GM12878 (cell line): Measurements from ENCODE around the gene CINP. TPM values are rescaled to one million over a fixed set of nuclear protein-coding genes. Genes with fewer than 3 reads are reported as not detected.

Source experiments
- ATAC-seq: fragments of 200-7000 bp; cut with Tn5 transposase; 3 replicates; pipeline ENCODE4 v1.9.1; 2020; ENCODE audit warnings: mild to moderate bottlenecking, moderate library complexity
- BruUV-seq: library from RNA; stranded (reverse); fragments of 400-500 nt; replicated peaks from 2 replicates; lab custom pipeline; 2021; lab: Mats Ljungman, UMichigan
- CTCF ChIA-PET: fragments of 300-600 bp; sonication (Branson Sonifier 250); formaldehyde crosslinking; extraction: SDS; loops from one replicate; lab custom pipeline; 2021; ENCODE audit warnings: inconsistent platforms; lab: Yijun Ruan, JAX
- POLR2A ChIA-PET: fragments of 350-600 bp; formaldehyde crosslinking; extraction: SDS; loops from one replicate; lab custom pipeline; 2021; ENCODE audit warnings: inconsistent platforms; lab: Charles Lee
- RAD21 ChIA-PET: fragments of 300-600 bp; sonication (Branson Sonifier 250); formaldehyde crosslinking; loops from one replicate; lab custom pipeline; 2023; ENCODE audit warnings: antibody characterized with exemption; ENCODE audit not compliant: unreplicated experiment; lab: Charles Lee
- SMC1A ChIA-PET: fragments of 300-600 bp; sonication (Branson Sonifier 250); formaldehyde crosslinking; loops from one replicate; lab custom pipeline; 2023; ENCODE audit not compliant: unreplicated experiment, uncharacterized antibody; lab: Charles Lee
- DNase-seq: peaks from one replicate; pipeline ENCODE4 v3.0.0-alpha.2; 2011; ENCODE audit warnings: low read depth, low spot score
- FAIRE-seq: peaks from 3 replicates; lab custom pipeline; 2011; peaks lifted over from hg19 to GRCh38; lab: Jason Lieb, UNC
- H2AFZ ChIP-seq: 2 replicates; pipeline ENCODE4 v1.6.0; 2011; ENCODE audit warnings: low read depth, low read length, control low read depth; ENCODE audit not compliant: control insufficient read depth
- H3K27ac ChIP-seq: 2 replicates; pipeline ENCODE4 v1.5.1; 2011; ENCODE audit warnings: control low read depth; ENCODE audit not compliant: control insufficient read depth, insufficient read depth
- H3K27me3 ChIP-seq, 2 experiments: replicated peaks in 1 of 2; 2 replicates each; pipeline versions ENCODE4 v1.6.0 to v1.6.1; 2011; ENCODE audit warnings: low read length in 1 of 2; ENCODE audit not compliant: control insufficient read depth in 2 of 2, insufficient read depth in 2 of 2
- H3K36me3 ChIP-seq, 2 experiments: 2 replicates each; pipeline ENCODE4 v1.5.1; 2011; ENCODE audit warnings: low read length in 1 of 2; ENCODE audit not compliant: control insufficient read depth in 2 of 2, insufficient read depth in 2 of 2
- H3K4me1 ChIP-seq: 2 replicates; pipeline ENCODE4 v1.6.1; 2011; ENCODE audit warnings: mild to moderate bottlenecking, low read length, moderate library complexity, mixed read lengths; ENCODE audit not compliant: control insufficient read depth, insufficient read depth
- H3K4me2 ChIP-seq: 2 replicates; pipeline ENCODE4 v1.6.0; 2011; ENCODE audit warnings: control low read depth; ENCODE audit not compliant: control insufficient read depth, insufficient read depth
- H3K4me3 ChIP-seq: fragments of 200-600 bp; sonication (generic); 2 replicates; pipeline ENCODE4 v1.5.1; 2016
- H3K79me2 ChIP-seq: 2 replicates; pipeline ENCODE4 v1.6.0; 2011; ENCODE audit warnings: low read length; ENCODE audit not compliant: control insufficient read depth, insufficient read depth
- H3K9ac ChIP-seq: 2 replicates; pipeline ENCODE4 v1.8.0; 2011; ENCODE audit warnings: low read length, control low read depth, mixed read lengths; ENCODE audit not compliant: control insufficient read depth, insufficient read depth
- H3K9me3 ChIP-seq: replicated peaks from 3 replicates; pipeline ENCODE4 v1.5.1; 2011; ENCODE audit warnings: mild to moderate bottlenecking, low read length; ENCODE audit not compliant: control insufficient read depth, insufficient read depth
- H4K20me1 ChIP-seq: 2 replicates; pipeline ENCODE4 v1.6.0; 2011; ENCODE audit not compliant: control insufficient read depth, insufficient read depth
- ASH2L ChIP-seq: fragments of 300-600, 200-600 bp; sonication (generic); IDR thresholded peaks from 2 replicates; pipeline ENCODE4 v1.6.1; 2017; ENCODE audit warnings: low read depth, mild to moderate bottlenecking, borderline replicate concordance
- BRCA1 ChIP-seq: IDR thresholded peaks from 2 replicates; pipeline ENCODE4 v1.6.1; 2011; ENCODE audit warnings: low read depth, low read length, improper control_type of control experiment
- FOXM1 ChIP-seq: IDR thresholded peaks from 2 replicates; pipeline ENCODE4 v1.6.1; 2012; ENCODE audit warnings: low read depth, mild to moderate bottlenecking, inconsistent platforms, low read length, moderate library complexity
- POLR2A ChIP-seq: IDR thresholded peaks from 2 replicates; pipeline ENCODE4 v1.6.1; 2011; ENCODE audit warnings: low read depth, mild to moderate bottlenecking, low read length
- YY1 ChIP-seq: IDR thresholded peaks from 2 replicates; pipeline ENCODE4 v1.6.1; 2011; ENCODE audit warnings: low read depth, mild to moderate bottlenecking, low read length
- WGBS: methylation state at CpG from one replicate; pipeline ENCODE4 v1.1.6; 2016; ENCODE audit warnings: low lambda C conversion rate; ENCODE audit not compliant: insufficient replicate concordance, insufficient coverage; ENCODE audit errors: missing lambda C conversion rate; 5-methylcytosine and 5-hydroxymethylcytosine counted together
- in situ Hi-C: fragments of 300-500 bp; cut with MboI; formaldehyde crosslinking; loops from 9 replicates; pipeline ENCODE4 v1.14.3; 2018; ENCODE audit warnings: mixed read lengths
- intact Hi-C: fragments of 100-400 bp; cut with micrococcal nuclease; formaldehyde crosslinking; loops from one replicate; pipeline ENCODE4 v1.14.2; 2022; ENCODE audit not compliant: unreplicated experiment
- polyA plus RNA-seq, 11 experiments: library from polyadenylated mRNA; depleted of rRNA in 4 of 11; unstranded in 6 of 11; stranded (reverse) in 5 of 11; fragments of >200 nt; fragmentation: Nextera tagmentation in 4 of 11; fragmentation: Illumina TruSeq in 1 of 11; extraction: Ambion mirVana in 4 of 11; extraction: Trizol in 1 of 11; gene quantifications; 1 replicate in 1 of 11; 2 replicates in 10 of 11; pipeline versions ENCODE4 v1.2.1 to v1.2.3, GENCODE V29; 2011 to 2016; ENCODE audit warnings: inconsistent platforms in 2 of 11, missing spikeins in 2 of 11, low read depth in 1 of 11
- total RNA-seq, 4 experiments: library from RNA; depleted of rRNA in 3 of 4; stranded (reverse); fragments of >200 nt in 3 of 4; fragmentation: Illumina TruSeq in 1 of 4; extraction: Trizol in 1 of 4; gene quantifications; 2 replicates each; pipeline versions ENCODE4 v1.2.1 to v1.2.3, GENCODE V29; 2013 to 2021
- TF ChIP-seq, protein P1 (sequence below): fragments of 450-650 bp; IDR thresholded peaks from 2 replicates; pipeline ENCODE4 v1.6.1; 2017; ENCODE audit warnings: low read depth, mild to moderate bottlenecking, moderate library complexity
- TF ChIP-seq, protein P2 (sequence below): IDR thresholded peaks from 2 replicates; pipeline ENCODE4 v1.6.1; 2012; ENCODE audit warnings: improper control_type of control experiment, low read depth, low read length; ENCODE audit not compliant: insufficient replicate concordance

CINP gene
- total and polyA plus RNA-seq, 10 of the 15 experiments (the other 5 are each of a cell fraction or from before 2014, with no cell fraction given), result 45.4 to 73.3 (median 52.9) TPM

DNA sequence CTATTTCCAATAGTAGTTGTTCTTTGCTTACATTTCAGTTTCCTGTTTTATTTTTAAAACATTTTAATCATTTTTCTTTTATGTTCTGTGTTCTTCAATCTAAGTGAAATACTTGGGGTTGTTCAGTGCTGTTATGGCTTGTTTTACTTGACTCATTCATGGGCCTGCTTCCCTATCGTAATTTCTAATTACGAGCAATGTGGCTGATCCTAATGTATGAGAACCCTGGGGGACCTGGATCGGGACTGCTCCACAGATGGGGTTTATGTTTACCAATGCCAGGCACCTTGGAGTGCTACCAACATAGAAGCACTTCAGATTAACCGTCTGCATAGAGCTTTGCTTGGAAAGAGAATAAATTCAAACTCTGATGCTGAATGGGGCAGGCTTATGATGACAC lies 29.8 kb upstream of the CINP start:
- DNase-seq (no peak), FAIRE-seq (no peak), ATAC-seq (no peak)
- no peaks in the 10 kb centered on the region for H3K4me1 ChIP-seq
- no TSS peak for BruUV-seq
- CTCF ChIA-PET, result interaction anchor here (1.2 kb wide), 1 partner anchor 56 kb away, joined by 3 read pairs; no protein-coding TSS in a partner anchor
- RAD21 ChIA-PET, result no interaction called here
- intact Hi-C loops (no loop called here), in situ Hi-C loops (no loop called here)
- no peak overlapping the region for H3K4me3 ChIP-seq
- no peaks in the 10 kb centered on the region for H4K20me1 ChIP-seq
- no peak overlapping the region for H3K9ac ChIP-seq
- H3K27ac ChIP-seq, result no peak overlapping the region
- POLR2A ChIA-PET, result no interaction called here
- SMC1A ChIA-PET, result interaction anchor here (1.0 kb wide), 1 partner anchor 9 kb away, joined by 3 read pairs; no protein-coding TSS in a partner anchor
- H3K79me2 ChIP-seq, result no peaks in the 10 kb centered on the region
- no peaks in the 10 kb centered on the region for H3K27me3 ChIP-seq
- no peaks in the 10 kb centered on the region for H3K36me3 ChIP-seq
- no peaks in the 10 kb centered on the region; the same call in 2 of the 3 replicates for H3K9me3 ChIP-seq
- no peak overlapping the region for H3K4me2 ChIP-seq
- no peak overlapping the region for H2AFZ ChIP-seq
- WGBS, result 94% methylated on average over 4 of the region's 4 CpGs
- TF ChIP-seq, protein P1, sequence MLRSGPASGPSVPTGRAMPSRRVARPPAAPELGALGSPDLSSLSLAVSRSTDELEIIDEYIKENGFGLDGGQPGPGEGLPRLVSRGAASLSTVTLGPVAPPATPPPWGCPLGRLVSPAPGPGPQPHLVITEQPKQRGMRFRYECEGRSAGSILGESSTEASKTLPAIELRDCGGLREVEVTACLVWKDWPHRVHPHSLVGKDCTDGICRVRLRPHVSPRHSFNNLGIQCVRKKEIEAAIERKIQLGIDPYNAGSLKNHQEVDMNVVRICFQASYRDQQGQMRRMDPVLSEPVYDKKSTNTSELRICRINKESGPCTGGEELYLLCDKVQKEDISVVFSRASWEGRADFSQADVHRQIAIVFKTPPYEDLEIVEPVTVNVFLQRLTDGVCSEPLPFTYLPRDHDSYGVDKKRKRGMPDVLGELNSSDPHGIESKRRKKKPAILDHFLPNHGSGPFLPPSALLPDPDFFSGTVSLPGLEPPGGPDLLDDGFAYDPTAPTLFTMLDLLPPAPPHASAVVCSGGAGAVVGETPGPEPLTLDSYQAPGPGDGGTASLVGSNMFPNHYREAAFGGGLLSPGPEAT, result no peak
- TF ChIP-seq FOXM1, result no peak
- no peak for TF ChIP-seq BRCA1

DNA sequence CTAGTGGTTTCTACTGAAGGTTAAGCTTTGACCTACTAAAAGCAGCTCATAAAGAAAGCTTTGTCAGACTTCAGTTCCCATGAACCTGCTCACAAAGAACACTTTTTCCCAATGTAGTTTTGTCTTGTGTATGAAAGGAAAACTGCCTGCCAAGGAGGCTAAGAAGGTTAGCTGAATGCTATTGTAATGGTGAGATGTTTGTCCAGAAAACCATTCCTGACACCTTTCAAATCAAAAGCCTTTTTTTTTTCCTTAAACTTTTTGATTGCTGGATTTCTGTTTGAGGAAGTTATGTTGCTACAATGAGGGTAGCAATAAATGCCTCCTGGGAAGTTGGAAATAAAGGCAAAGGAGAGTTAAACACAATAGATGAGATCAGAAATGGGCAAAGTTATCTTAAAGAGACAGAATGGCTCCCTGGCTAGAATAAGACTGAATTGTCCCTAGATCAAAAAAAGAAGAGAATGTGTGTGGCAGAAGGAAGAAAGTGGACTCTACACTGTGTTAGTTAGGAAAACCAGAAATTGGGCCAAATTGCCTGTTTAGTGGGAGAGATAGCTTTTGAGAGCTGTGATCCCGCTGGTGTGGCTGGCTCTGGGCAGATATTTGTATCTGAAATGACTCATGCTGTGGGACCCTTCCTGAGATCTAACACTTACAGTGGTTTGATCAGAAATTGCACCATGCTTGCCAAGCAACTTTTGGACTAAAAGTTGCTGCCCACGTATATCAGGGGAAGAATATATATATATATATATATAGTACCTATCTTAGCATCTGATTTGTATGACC lies 27.6 kb upstream of the CINP start:
- FAIRE-seq (no peak), DNase-seq (no peak), ATAC-seq (no peak)
- H3K36me3 ChIP-seq, result no peaks in the 10 kb centered on the region; a peak in 1 of 4 replicates
- intact Hi-C loops, result no loop called here
- H3K79me2 ChIP-seq, result no peaks in the 10 kb centered on the region
- H3K9me3 ChIP-seq, result no peaks in the 10 kb centered on the region
- BruUV-seq, result no TSS peak
- CTCF ChIA-PET, result no interaction called here
- 94% methylated on average over 2 of the region's 2 CpGs for WGBS
- H3K27ac ChIP-seq, result no peak overlapping the region
- H3K4me3 ChIP-seq, result no peak overlapping the region
- H3K27me3 ChIP-seq, result no peaks in the 10 kb centered on the region
- POLR2A ChIA-PET, result no interaction called here
- SMC1A ChIA-PET, result interaction anchor here (0.6 kb wide), 1 partner anchor 639 kb away, joined by 3 read pairs; no protein-coding TSS in a partner anchor
- H2AFZ ChIP-seq, result no peak overlapping the region
- no peak overlapping the region for H3K4me2 ChIP-seq
- H3K4me1 ChIP-seq, result no peaks in the 10 kb centered on the region
- RAD21 ChIA-PET, result interaction anchor here (1.1 kb wide), 1 partner anchor 9 kb away, joined by 4 read pairs; no protein-coding TSS in a partner anchor
- H3K9ac ChIP-seq, result no peak overlapping the region
- H4K20me1 ChIP-seq, result no peaks in the 10 kb centered on the region
- in situ Hi-C loops, result no loop called here
- TF ChIP-seq ASH2L (no peak), POLR2A (no peak), YY1 (no peak)
- TF ChIP-seq, protein P2, sequence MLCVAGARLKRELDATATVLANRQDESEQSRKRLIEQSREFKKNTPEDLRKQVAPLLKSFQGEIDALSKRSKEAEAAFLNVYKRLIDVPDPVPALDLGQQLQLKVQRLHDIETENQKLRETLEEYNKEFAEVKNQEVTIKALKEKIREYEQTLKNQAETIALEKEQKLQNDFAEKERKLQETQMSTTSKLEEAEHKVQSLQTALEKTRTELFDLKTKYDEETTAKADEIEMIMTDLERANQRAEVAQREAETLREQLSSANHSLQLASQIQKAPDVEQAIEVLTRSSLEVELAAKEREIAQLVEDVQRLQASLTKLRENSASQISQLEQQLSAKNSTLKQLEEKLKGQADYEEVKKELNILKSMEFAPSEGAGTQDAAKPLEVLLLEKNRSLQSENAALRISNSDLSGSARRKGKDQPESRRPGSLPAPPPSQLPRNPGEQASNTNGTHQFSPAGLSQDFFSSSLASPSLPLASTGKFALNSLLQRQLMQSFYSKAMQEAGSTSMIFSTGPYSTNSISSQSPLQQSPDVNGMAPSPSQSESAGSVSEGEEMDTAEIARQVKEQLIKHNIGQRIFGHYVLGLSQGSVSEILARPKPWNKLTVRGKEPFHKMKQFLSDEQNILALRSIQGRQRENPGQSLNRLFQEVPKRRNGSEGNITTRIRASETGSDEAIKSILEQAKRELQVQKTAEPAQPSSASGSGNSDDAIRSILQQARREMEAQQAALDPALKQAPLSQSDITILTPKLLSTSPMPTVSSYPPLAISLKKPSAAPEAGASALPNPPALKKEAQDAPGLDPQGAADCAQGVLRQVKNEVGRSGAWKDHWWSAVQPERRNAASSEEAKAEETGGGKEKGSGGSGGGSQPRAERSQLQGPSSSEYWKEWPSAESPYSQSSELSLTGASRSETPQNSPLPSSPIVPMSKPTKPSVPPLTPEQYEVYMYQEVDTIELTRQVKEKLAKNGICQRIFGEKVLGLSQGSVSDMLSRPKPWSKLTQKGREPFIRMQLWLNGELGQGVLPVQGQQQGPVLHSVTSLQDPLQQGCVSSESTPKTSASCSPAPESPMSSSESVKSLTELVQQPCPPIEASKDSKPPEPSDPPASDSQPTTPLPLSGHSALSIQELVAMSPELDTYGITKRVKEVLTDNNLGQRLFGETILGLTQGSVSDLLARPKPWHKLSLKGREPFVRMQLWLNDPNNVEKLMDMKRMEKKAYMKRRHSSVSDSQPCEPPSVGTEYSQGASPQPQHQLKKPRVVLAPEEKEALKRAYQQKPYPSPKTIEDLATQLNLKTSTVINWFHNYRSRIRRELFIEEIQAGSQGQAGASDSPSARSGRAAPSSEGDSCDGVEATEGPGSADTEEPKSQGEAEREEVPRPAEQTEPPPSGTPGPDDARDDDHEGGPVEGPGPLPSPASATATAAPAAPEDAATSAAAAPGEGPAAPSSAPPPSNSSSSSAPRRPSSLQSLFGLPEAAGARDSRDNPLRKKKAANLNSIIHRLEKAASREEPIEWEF, result no peak
